NCI-H748 (cell line): ENCODE measurements around the gene MYO6.
"Not testable (repeated sequence)": the region's sequence is repeated elsewhere in the genome, so short reads cannot be mapped to it uniquely, and the experiment has no call there.

ENCODE experiments used
- DNase-seq: peaks from one replicate; lab custom pipeline; 2025; ENCODE audit not compliant: unreplicated experiment; lab: John Stamatoyannopoulos, UW

The MYO6 gene

GRCh38 chr6:75880305-75880704, 131.3 kb downstream of the MYO6 start:
- DNase-seq: no peak

GRCh38 chr6:75882734-75883133, 133.7 kb downstream of the MYO6 start:
- no peak for DNase-seq

GRCh38 chr6:75884822-75885221, 135.8 kb downstream of the MYO6 start:
- no peak for DNase-seq

- DNase-seq: no peak
These were observed 143.3 kb downstream of the MYO6 start for GRCh38 chr6:75892384-75892783.

- DNase-seq: peak; percentile 79
These were observed 144.2 kb downstream of the MYO6 start for GRCh38 chr6:75893058-75893775.

- no peak for DNase-seq
These were observed 144.7 kb downstream of the MYO6 start for GRCh38 chr6:75893776-75894152.

GRCh38 chr6:75896526-75896925, 147.5 kb downstream of the MYO6 start:
- no peak for DNase-seq

- DNase-seq: not testable (repeated sequence)
These were observed 151.2 kb downstream of the MYO6 start for GRCh38 chr6:75900216-75900615.

GRCh38 chr6:75905129-75905528, 156.1 kb downstream of the MYO6 start:
- not testable (repeated sequence) for DNase-seq

GRCh38 chr6:75906871-75907270, 157.8 kb downstream of the MYO6 start:
- DNase-seq: no peak

GRCh38 chr6:75907444-75907843, 158.4 kb downstream of the MYO6 start:
- DNase-seq: no peak

GRCh38 chr6:75913040-75913439, 164.0 kb downstream of the MYO6 start:
- no peak for DNase-seq

- peak; percentile 25 for DNase-seq
These were observed 173.2 kb downstream of the MYO6 start for GRCh38 chr6:75922226-75922625.

GRCh38 chr6:75926293-75927168, 177.5 kb downstream of the MYO6 start:
- DNase-seq: no peak

GRCh38 chr6:75931011-75931680, 182.1 kb downstream of the MYO6 start:
- DNase-seq: no peak

GRCh38 chr6:75932067-75932466, 183.0 kb downstream of the MYO6 start:
- DNase-seq: peak; percentile 77

- DNase-seq: peak; percentile 35
These were observed 184.4 kb downstream of the MYO6 start for GRCh38 chr6:75933387-75933975.

GRCh38 chr6:75934643-75935472, 185.8 kb downstream of the MYO6 start:
- DNase-seq: peak; percentile 93

- no peak for DNase-seq
These were observed 186.4 kb downstream of the MYO6 start for GRCh38 chr6:75935473-75935793.

- DNase-seq: no peak
These were observed 187.6 kb downstream of the MYO6 start for GRCh38 chr6:75936682-75937081.

GRCh38 chr6:75937846-75938245, 188.8 kb downstream of the MYO6 start:
- no peak for DNase-seq
